IMR-90 (cell line): ENCODE results near the gene ZNF77. TPM values are rescaled to one million over a fixed set of nuclear protein-coding genes. Genes with fewer than 3 reads are reported as not detected.

Experiments used
- ATAC-seq: fragments of 200-7000 bp; cut with Tn5 transposase; 2 replicates; pipeline ENCODE4 v1.9.1; 2020; ENCODE audit warnings: low read depth, mild to moderate bottlenecking, moderate library complexity
- BruUV-seq: library from RNA; stranded (reverse); fragments of 400-500 nt; replicated peaks from 2 replicates; lab custom pipeline; 2021; lab: Mats Ljungman, UMichigan
- CTCF ChIA-PET: fragments of 300-600 bp; formaldehyde crosslinking; extraction: SDS; loops from one replicate; lab custom pipeline; 2021; ENCODE audit warnings: antibody characterized with exemption; lab: Yijun Ruan, JAX
- POLR2A ChIA-PET: fragments of 300-600 bp; sonication (Branson Sonifier 250); formaldehyde crosslinking; loops from one replicate; lab custom pipeline; 2022; ENCODE audit warnings: antibody characterized with exemption; ENCODE audit not compliant: unreplicated experiment; lab: Charles Lee
- DNase-seq: peaks from one replicate; pipeline ENCODE4 v3.0.0; 2013
- H2AFZ ChIP-seq: replicated peaks from 2 replicates; pipeline ENCODE3; 2013; ENCODE audit warnings: low read length, mild to moderate bottlenecking; ENCODE audit not compliant: poor library complexity
- H2AK5ac ChIP-seq: 2 replicates; pipeline ENCODE4 v1.6.1; 2013; ENCODE audit warnings: low read depth, low read length, inconsistent platforms
- H2AK9ac ChIP-seq: replicated peaks from 2 replicates; pipeline ENCODE3; 2013; ENCODE audit warnings: mild to moderate bottlenecking, low read depth, low read length, moderate library complexity; ENCODE audit not compliant: poor library complexity
- H2BK120ac ChIP-seq: 2 replicates; pipeline ENCODE4 v1.6.1; 2013; ENCODE audit warnings: low read depth, low read length, inconsistent platforms
- H2BK15ac ChIP-seq: 3 replicates; pipeline ENCODE4 v1.6.1; 2013; ENCODE audit warnings: low read depth, low read length, inconsistent platforms
- H2BK20ac ChIP-seq: 2 replicates; pipeline ENCODE4 v1.6.1; 2013; ENCODE audit warnings: low read depth, mild to moderate bottlenecking, inconsistent platforms, low read length, moderate library complexity
- H2BK5ac ChIP-seq: 2 replicates; pipeline ENCODE4 v1.6.1; 2013; ENCODE audit warnings: mild to moderate bottlenecking, low read depth, low read length, inconsistent platforms; ENCODE audit not compliant: poor library complexity, severe bottlenecking
- H3K14ac ChIP-seq: replicated peaks from 2 replicates; pipeline ENCODE4 v1.6.1; 2013; ENCODE audit warnings: low read depth, low read length, inconsistent platforms
- H3K18ac ChIP-seq: 2 replicates; pipeline ENCODE4 v1.6.1; 2013; ENCODE audit warnings: low read depth, low read length, control low read depth
- H3K23ac ChIP-seq: 2 replicates; pipeline ENCODE4 v1.6.1; 2013; ENCODE audit warnings: low read depth, low read length, inconsistent platforms
- H3K27ac ChIP-seq: 2 replicates; pipeline ENCODE4 v1.5.1; 2013; ENCODE audit warnings: mild to moderate bottlenecking, control low read depth, low read length; ENCODE audit not compliant: insufficient read depth
- H3K27me3 ChIP-seq: 2 replicates; pipeline ENCODE4 v1.6.1; 2013; ENCODE audit warnings: low read length; ENCODE audit not compliant: control insufficient read depth, insufficient read depth
- H3K36me3 ChIP-seq: 2 replicates; pipeline ENCODE4 v1.6.1; 2013; ENCODE audit warnings: low read length, mixed read lengths; ENCODE audit not compliant: control insufficient read depth, insufficient read depth
- H3K4ac ChIP-seq: 2 replicates; pipeline ENCODE4 v1.6.1; 2013; ENCODE audit warnings: low read depth, low read length, inconsistent platforms
- H3K4me1 ChIP-seq: 2 replicates; pipeline ENCODE4 v1.6.1; 2013; ENCODE audit warnings: low read length, mixed read lengths; ENCODE audit not compliant: control insufficient read depth, insufficient read depth
- H3K4me2 ChIP-seq: 2 replicates; pipeline ENCODE4 v1.6.1; 2013; ENCODE audit warnings: low read depth, mild to moderate bottlenecking, control low read depth, low read length, moderate library complexity
- H3K4me3 ChIP-seq: 2 replicates; pipeline ENCODE4 v1.5.1; 2013; ENCODE audit warnings: low read depth, mild to moderate bottlenecking, control low read depth, low read length, moderate library complexity; ENCODE audit not compliant: insufficient read depth
- H3K56ac ChIP-seq: 2 replicates; pipeline ENCODE4 v1.6.1; 2013; ENCODE audit warnings: low read length, inconsistent platforms; ENCODE audit not compliant: insufficient read depth; ENCODE audit errors: extremely low read depth
- H3K79me1 ChIP-seq, 2 experiments: 2 replicates each; pipeline ENCODE4 v1.6.1; 2013; ENCODE audit warnings: low read length in 2 of 2, inconsistent platforms in 1 of 2, low read depth in 1 of 2
- H3K9ac ChIP-seq: 2 replicates; pipeline ENCODE4 v1.6.1; 2013; ENCODE audit warnings: low read depth, low read length, control low read depth
- H3K9me1 ChIP-seq: 2 replicates; pipeline ENCODE4 v1.6.1; 2013; ENCODE audit warnings: low read length, inconsistent platforms; ENCODE audit not compliant: insufficient read depth
- H3K9me3 ChIP-seq: 2 replicates; pipeline ENCODE4 v1.6.1; 2013; ENCODE audit warnings: low read length; ENCODE audit not compliant: control insufficient read depth, insufficient read depth
- H4K20me1 ChIP-seq: 2 replicates; pipeline ENCODE4 v1.6.1; 2013; ENCODE audit warnings: low read length, inconsistent platforms; ENCODE audit not compliant: insufficient read depth
- H4K5ac ChIP-seq: 2 replicates; pipeline ENCODE4 v1.6.1; 2013; ENCODE audit warnings: mild to moderate bottlenecking, low read depth, low read length, control low read depth
- H4K8ac ChIP-seq, 2 experiments: 2 replicates each; pipeline ENCODE4 v1.6.1; 2013; ENCODE audit warnings: low read depth in 2 of 2, low read length in 2 of 2, control low read depth in 1 of 2, inconsistent platforms in 1 of 2
- H4K91ac ChIP-seq: 2 replicates; pipeline ENCODE4 v1.6.1; 2013; ENCODE audit warnings: low read depth, low read length, inconsistent platforms; ENCODE audit not compliant: insufficient read depth
- MXI1 ChIP-seq: IDR thresholded peaks from 2 replicates; pipeline ENCODE4 v1.6.1; 2012; ENCODE audit warnings: low read depth, mild to moderate bottlenecking, low read length, moderate library complexity, borderline replicate concordance
- RAD21 ChIP-seq: IDR thresholded peaks from 2 replicates; pipeline ENCODE4 v1.6.1; 2012; ENCODE audit warnings: low read length, improper control_type of control experiment
- RCOR1 ChIP-seq: IDR thresholded peaks from 2 replicates; pipeline ENCODE4 v1.6.1; 2012; ENCODE audit warnings: mild to moderate bottlenecking, low read length, improper control_type of control experiment; ENCODE audit not compliant: insufficient replicate concordance
- USF2 ChIP-seq: fragments of 150-350 bp; IDR thresholded peaks from 2 replicates; pipeline ENCODE4 v1.6.1; 2017; ENCODE audit warnings: mild to moderate bottlenecking, antibody characterized with exemption, low read length, low read depth
- WGBS, 2 experiments: methylation state at CpG; one replicate each; pipeline versions ENCODE4 v1.1.5 to v1.1.7; 2013; ENCODE audit warnings: missing lambda C conversion rate in 2 of 2; ENCODE audit not compliant: insufficient read length in 1 of 2; ENCODE audit errors: extremely low coverage in 2 of 2; 5-methylcytosine and 5-hydroxymethylcytosine counted together
- dilution Hi-C: fragments of 300-500 bp; cut with HindIII; formaldehyde crosslinking; loops from one replicate; pipeline ENCODE4 v1.14.3; 2018; ENCODE audit warnings: low sequenced_read_pairs; ENCODE audit not compliant: unreplicated experiment
- in situ Hi-C: fragments of 300-500 bp; cut with MboI; formaldehyde crosslinking; loops from 3 replicates; pipeline ENCODE4 v1.14.3; 2019; ENCODE audit warnings: low sequenced_read_pairs, inconsistent platforms, mixed read lengths
- intact Hi-C: fragments of 100-400 bp; cut with micrococcal nuclease; formaldehyde crosslinking; loops from 2 replicates; pipeline ENCODE4 v1.10.0; 2022
- polyA plus RNA-seq, 3 experiments: library from polyadenylated mRNA; depleted of rRNA; stranded (reverse); fragments of >200 nt; gene quantifications; 2 replicates each; pipeline ENCODE4 v1.2.3, GENCODE V29; 2012; ENCODE audit warnings: low replicate concordance in 1 of 3
- total RNA-seq: library from RNA; depleted of rRNA; stranded (reverse); fragments of >200 nt; gene quantifications from 2 replicates; pipeline ENCODE4 v1.2.3, GENCODE V29; 2012

The ZNF77 gene
- total and polyA plus RNA-seq, 2 of the 4 experiments (the other 2 are of a cell fraction): 3.6 to 6.5 TPM

- H3K4ac ChIP-seq: no peak overlapping the region
- in situ Hi-C loops: no loop called here
- no peaks in the 10 kb centered on the region for H4K20me1 ChIP-seq
- no peak overlapping the region for H3K27ac ChIP-seq
- H3K9me3 ChIP-seq: no peaks in the 10 kb centered on the region
- no peak overlapping the region for H2BK120ac ChIP-seq
- DNase-seq (no peak), ATAC-seq (no peak)
- H3K23ac ChIP-seq: no peak overlapping the region
- H2AK5ac ChIP-seq: no peak overlapping the region
- no peak overlapping the region for H3K4me3 ChIP-seq
- no TSS peak for BruUV-seq
- no peaks in the 10 kb centered on the region for H3K9me1 ChIP-seq
- no peaks in the 10 kb centered on the region for H3K79me1 ChIP-seq
- dilution Hi-C loops: no loop called here
- intact Hi-C loops: no loop called here
- WGBS, 2 experiments: 60% methylated on average over 1 of the region's 12 CpGs; no CpG with 5 or more reads in 1 of the 2 experiments
- no peak overlapping the region for H2AK9ac ChIP-seq
- no peak overlapping the region for H2AFZ ChIP-seq
- no peak overlapping the region for H4K5ac ChIP-seq
- H3K4me2 ChIP-seq: no peak overlapping the region
- H2BK20ac ChIP-seq: no peak overlapping the region
- H4K8ac ChIP-seq: no peak overlapping the region
- no peak overlapping the region for H2BK5ac ChIP-seq
- peaks cover 20% of the 10 kb centered on the region for H3K27me3 ChIP-seq
- ChIA-PET CTCF (no interaction called here), POLR2A (no interaction called here)
- no peak overlapping the region for H3K9ac ChIP-seq
- no peak overlapping the region for H3K18ac ChIP-seq
- H3K56ac ChIP-seq: no peak overlapping the region
- TF ChIP-seq RAD21: no peak
- no peak for TF ChIP-seq MXI1
- no peak for TF ChIP-seq USF2
- TF ChIP-seq RCOR1: no peak
- no peaks in the 10 kb centered on the region for H3K36me3 ChIP-seq
- peaks cover 5% of the 10 kb centered on the region; the same call in 1 of the 2 replicates for H3K4me1 ChIP-seq
- H3K14ac ChIP-seq: no peak overlapping the region
- no peak overlapping the region for H4K91ac ChIP-seq
- H2BK15ac ChIP-seq: no peak overlapping the region
These were observed 43.0 kb upstream of the ZNF77 start for GRCh38 chr19:2987797-2988196.
